HepG2 (cell line): ENCODE results near the gene JMJD1C. TPM values are rescaled to one million over a fixed set of nuclear protein-coding genes. Genes with fewer than 3 reads are reported as not detected.

ENCODE experiments used
- DMAP1 ChIP-seq: IDR thresholded peaks from 2 replicates; pipeline ENCODE4 v1.6.1; 2016
- GATA4 ChIP-seq: sonication (generic); IDR thresholded peaks from 2 replicates; pipeline ENCODE4 v1.6.1; 2016; ENCODE audit warnings: antibody characterized with exemption, low read depth, borderline replicate concordance
- RBM39 ChIP-seq: fragments of 200-400 bp; formaldehyde crosslinking; IDR thresholded peaks from one replicate; pipeline ENCODE4 v1.6.1; 2018; ENCODE audit warnings: antibody characterized with exemption, mild to moderate bottlenecking, low read depth, low read length; ENCODE audit not compliant: poor library complexity, severe bottlenecking
- SRSF1 ChIP-seq: fragments of 200-400 bp; formaldehyde crosslinking; optimal IDR thresholded peaks from 2 replicates; pipeline ENCODE3; 2017; ENCODE audit warnings: mild to moderate bottlenecking, low read depth, low read length, moderate library complexity
- STAG1 ChIP-seq: sonication (generic); formaldehyde crosslinking; IDR thresholded peaks from 2 replicates; pipeline ENCODE4 v1.4.0; 2020; ENCODE audit warnings: missing genetic modification reagents
- ZFX ChIP-seq: sonication (generic); formaldehyde crosslinking; IDR thresholded peaks from 2 replicates; pipeline ENCODE4 v1.4.0; 2020; ENCODE audit warnings: mild to moderate bottlenecking, low read depth, missing genetic modification reagents, moderate library complexity
- ZNF143 ChIP-seq: sonication (generic); formaldehyde crosslinking; IDR thresholded peaks from 2 replicates; pipeline ENCODE4 v1.4.0; 2020; ENCODE audit warnings: missing genetic modification reagents
- ZNF253 ChIP-seq: sonication (generic); formaldehyde crosslinking; IDR thresholded peaks from 2 replicates; pipeline ENCODE4 v1.8.0; 2022; ENCODE audit warnings: mild to moderate bottlenecking, missing genetic modification reagents, borderline replicate concordance
- ZNF292 ChIP-seq: sonication (generic); formaldehyde crosslinking; IDR thresholded peaks from 2 replicates; pipeline ENCODE4 v1.8.1; 2022; ENCODE audit warnings: mild to moderate bottlenecking, low read depth, missing genetic modification reagents, borderline replicate concordance
- ZNF720 ChIP-seq: sonication (generic); formaldehyde crosslinking; IDR thresholded peaks from 2 replicates; pipeline ENCODE4 v1.4.0; 2020; ENCODE audit warnings: missing genetic modification reagents
- ZNF788 ChIP-seq: sonication (generic); formaldehyde crosslinking; IDR thresholded peaks from 2 replicates; pipeline ENCODE4 v1.5.0; 2020; ENCODE audit warnings: mild to moderate bottlenecking, missing genetic modification reagents, borderline replicate concordance
- ZNF839 ChIP-seq: sonication (generic); formaldehyde crosslinking; IDR thresholded peaks from 2 replicates; pipeline ENCODE4 v1.4.0; 2020; ENCODE audit warnings: missing genetic modification reagents, mild to moderate bottlenecking, borderline replicate concordance
- ZNF891 ChIP-seq: sonication (generic); formaldehyde crosslinking; IDR thresholded peaks from 2 replicates; pipeline ENCODE4 v1.5.0; 2020; ENCODE audit warnings: mild to moderate bottlenecking, missing genetic modification reagents
- polyA plus RNA-seq, 8 experiments: library from polyadenylated mRNA; depleted of rRNA in 3 of 8; stranded (reverse) in 7 of 8; unstranded in 1 of 8; fragments of >200 nt; fragmentation: Illumina TruSeq in 4 of 8; extraction: Trizol in 4 of 8; gene quantifications; 2 replicates each; pipeline versions ENCODE4 v1.2.1 to v1.2.3, GENCODE V29; 2011 to 2016; ENCODE audit warnings: low read depth in 4 of 8, missing spikeins in 1 of 8, mixed read lengths in 1 of 8; ENCODE audit not compliant: insufficient read depth in 1 of 8
- total RNA-seq, 5 experiments: library from RNA; depleted of rRNA; stranded (reverse); fragments of >200 nt; fragmentation: Illumina TruSeq; extraction: Trizol; gene quantifications; 2 replicates each; pipeline ENCODE4 v1.2.3, GENCODE V29; 2016; ENCODE audit warnings: low read depth in 1 of 5
- TF ChIP-seq, protein P1 (sequence below): sonication (generic); formaldehyde crosslinking; IDR thresholded peaks from 2 replicates; pipeline ENCODE4 v1.4.0; 2020; ENCODE audit warnings: mild to moderate bottlenecking, missing genetic modification reagents
- TF ChIP-seq, protein P2 (sequence below): sonication (generic); formaldehyde crosslinking; IDR thresholded peaks from 2 replicates; pipeline ENCODE4 v1.4.0; 2020; ENCODE audit warnings: missing genetic modification reagents, borderline replicate concordance
- TF ChIP-seq, protein P3 (sequence below): IDR thresholded peaks from 2 replicates; pipeline ENCODE4 v1.6.1; 2016; ENCODE audit warnings: missing genetic modification reagents, missing compliant biosample characterization

Gene JMJD1C
- total and polyA plus RNA-seq, 2 of the 13 experiments (the other 11 are each of a cell fraction or from before 2014, with no cell fraction given), result 42.3 to 42.7 TPM

DNA sequence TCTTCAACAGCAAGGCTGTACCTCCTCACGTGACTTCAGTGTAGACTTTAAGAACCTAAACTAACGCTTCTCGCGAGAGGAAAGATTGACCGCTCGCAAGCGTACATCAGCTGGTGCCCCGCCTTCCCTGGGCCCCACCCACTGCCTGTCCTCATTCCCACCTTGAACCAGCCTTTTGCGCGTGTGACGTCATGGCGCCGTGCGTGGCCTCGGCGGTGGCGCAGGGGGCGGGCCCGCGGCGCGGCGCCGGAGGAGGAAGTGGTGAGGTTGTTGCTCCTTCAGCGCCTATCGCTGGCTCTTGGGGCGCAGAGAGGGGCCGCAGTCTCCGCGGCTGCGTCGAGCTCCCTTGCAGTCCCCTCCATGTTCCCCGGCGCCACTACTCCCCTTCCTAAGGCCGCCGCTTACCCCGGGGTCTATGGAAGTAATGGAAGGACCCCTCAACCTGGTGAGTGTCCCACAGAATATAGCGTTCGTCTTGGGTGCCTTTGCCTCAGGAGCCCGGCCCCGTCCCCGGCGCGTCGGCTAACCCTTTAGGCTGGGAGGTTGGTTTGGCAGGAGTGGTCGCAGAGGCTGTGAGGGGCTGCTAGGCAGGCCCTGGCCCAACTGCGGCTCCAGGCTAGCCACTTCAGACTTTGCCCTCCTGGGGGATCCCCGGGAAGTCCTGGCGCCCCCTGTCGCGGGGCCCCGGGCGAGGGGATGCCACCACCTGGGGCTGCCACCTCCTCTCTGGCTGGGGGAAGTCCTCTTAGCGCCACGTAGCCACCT is 332.5 kb downstream of the JMJD1C start, which contains the start of gene NRBF2 (continued):
- TF ChIP-seq, protein P1, sequence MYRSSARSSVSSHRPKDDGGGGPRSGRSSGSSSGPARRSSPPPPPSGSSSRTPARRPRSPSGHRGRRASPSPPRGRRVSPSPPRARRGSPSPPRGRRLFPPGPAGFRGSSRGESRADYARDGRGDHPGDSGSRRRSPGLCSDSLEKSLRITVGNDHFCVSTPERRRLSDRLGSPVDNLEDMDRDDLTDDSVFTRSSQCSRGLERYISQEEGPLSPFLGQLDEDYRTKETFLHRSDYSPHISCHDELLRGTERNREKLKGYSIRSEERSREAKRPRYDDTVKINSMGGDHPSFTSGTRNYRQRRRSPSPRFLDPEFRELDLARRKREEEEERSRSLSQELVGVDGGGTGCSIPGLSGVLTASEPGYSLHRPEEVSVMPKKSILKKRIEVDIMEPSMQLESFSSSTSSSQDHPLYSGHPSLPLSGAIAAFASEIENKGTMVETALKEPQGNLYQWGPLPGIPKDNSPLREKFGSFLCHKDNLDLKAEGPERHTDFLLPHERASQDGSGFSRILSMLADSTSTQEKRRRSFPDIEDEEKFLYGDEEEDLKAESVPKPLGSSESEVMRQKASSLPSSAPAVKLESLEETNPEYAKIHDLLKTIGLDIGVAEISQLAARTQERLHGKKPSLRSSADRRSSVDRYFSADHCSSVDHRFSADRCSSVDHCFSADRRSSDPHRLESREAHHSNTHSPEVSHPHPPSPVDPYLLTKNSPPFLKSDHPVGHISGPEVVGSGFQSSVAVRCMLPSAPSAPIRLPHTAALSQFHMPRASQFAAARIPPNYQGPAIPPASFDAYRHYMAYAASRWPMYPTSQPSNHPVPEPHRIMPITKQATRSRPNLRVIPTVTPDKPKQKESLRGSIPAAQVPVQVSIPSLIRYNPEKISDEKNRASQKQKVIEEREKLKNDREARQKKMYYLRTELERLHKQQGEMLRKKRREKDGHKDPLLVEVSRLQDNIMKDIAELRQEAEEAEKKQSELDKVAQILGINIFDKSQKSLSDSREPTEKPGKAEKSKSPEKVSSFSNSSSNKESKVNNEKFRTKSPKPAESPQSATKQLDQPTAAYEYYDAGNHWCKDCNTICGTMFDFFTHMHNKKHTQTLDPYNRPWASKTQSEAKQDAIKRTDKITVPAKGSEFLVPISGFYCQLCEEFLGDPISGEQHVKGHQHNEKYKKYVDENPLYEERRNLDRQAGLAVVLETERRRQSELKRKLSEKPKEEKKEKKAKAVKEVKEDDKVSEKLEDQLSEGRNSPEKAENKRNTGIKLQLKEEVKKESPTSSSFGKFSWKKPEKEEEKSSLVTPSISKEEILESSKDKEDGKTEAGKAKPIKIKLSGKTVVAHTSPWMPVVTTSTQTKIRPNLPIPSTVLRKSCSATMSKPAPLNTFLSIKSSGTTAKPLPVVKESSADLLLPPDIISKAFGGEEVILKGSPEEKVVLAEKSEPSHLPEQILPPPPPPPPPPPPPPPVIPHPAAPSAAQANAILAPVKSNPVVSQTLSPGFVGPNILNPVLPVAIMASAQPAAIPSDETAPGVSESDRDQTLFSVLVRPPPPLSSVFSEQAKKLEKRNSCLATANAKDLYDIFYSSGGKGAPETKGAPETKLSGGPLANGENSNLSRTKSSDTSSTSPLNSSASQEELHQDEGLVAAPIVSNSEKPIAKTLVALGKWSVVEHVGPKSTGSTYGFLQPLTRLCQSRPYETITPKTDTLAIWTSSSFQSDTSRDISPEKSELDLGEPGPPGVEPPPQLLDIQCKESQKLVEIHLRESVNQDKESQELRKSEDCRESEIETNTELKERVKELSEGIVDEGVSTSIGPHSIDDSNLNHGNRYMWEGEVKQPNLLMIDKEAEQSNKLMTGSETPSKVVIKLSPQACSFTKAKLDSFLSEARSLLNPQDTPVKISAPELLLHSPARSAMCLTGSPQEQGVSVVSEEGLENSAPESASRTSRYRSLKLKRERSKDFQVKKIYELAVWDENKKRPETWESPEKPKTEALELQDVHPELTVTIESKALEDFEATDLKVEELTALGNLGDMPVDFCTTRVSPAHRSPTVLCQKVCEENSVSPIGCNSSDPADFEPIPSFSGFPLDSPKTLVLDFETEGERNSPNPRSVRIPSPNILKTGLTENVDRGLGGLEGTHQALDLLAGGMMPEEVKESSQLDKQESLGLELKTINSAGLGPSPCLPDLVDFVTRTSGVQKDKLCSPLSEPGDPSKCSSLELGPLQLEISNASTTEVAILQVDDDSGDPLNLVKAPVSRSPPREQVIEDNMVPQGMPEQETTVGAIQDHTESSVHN (CRISPR knock-in tag), result 0 out of 2 replicates have a peak, but pooled peaks have one; percentile 21
- TF ChIP-seq ZNF720 (no peak), ZNF839 (no peak), ZNF891 (CRISPR knock-in tag) (peak; percentile 87), ZFX (CRISPR knock-in tag) (peak; percentile 85), ZNF253 (peak; percentile 83; the same call in 1 of the 2 replicates), ZNF788 (CRISPR knock-in tag) (peak; percentile 58; the same call in 1 of the 2 replicates), STAG1 (peak; percentile 18; the same call in 1 of the 2 replicates), GATA4 (peak; percentile 73; the same call in 1 of the 2 replicates), ZNF292 (CRISPR knock-in tag) (0 out of 2 replicates have a peak, but pooled peaks have one; percentile 30), RBM39 (peak; percentile 86), SRSF1 (peak; percentile 27), ZNF143 (CRISPR knock-in tag) (0 out of 2 replicates have a peak, but pooled peaks have one; percentile 31), DMAP1 (peak; percentile 72; the same call in 1 of the 2 replicates)
- TF ChIP-seq, protein P2, sequence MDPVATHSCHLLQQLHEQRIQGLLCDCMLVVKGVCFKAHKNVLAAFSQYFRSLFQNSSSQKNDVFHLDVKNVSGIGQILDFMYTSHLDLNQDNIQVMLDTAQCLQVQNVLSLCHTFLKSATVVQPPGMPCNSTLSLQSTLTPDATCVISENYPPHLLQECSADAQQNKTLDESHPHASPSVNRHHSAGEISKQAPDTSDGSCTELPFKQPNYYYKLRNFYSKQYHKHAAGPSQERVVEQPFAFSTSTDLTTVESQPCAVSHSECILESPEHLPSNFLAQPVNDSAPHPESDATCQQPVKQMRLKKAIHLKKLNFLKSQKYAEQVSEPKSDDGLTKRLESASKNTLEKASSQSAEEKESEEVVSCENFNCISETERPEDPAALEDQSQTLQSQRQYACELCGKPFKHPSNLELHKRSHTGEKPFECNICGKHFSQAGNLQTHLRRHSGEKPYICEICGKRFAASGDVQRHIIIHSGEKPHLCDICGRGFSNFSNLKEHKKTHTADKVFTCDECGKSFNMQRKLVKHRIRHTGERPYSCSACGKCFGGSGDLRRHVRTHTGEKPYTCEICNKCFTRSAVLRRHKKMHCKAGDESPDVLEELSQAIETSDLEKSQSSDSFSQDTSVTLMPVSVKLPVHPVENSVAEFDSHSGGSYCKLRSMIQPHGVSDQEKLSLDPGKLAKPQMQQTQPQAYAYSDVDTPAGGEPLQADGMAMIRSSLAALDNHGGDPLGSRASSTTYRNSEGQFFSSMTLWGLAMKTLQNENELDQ (CRISPR knock-in tag), result no peak
- TF ChIP-seq, protein P3, sequence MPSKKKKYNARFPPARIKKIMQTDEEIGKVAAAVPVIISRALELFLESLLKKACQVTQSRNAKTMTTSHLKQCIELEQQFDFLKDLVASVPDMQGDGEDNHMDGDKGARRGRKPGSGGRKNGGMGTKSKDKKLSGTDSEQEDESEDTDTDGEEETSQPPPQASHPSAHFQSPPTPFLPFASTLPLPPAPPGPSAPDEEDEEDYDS (CRISPR knock-in tag), result peak; percentile 91
